ENCODE measurements around the gene PLEKHG3.

DNA sequence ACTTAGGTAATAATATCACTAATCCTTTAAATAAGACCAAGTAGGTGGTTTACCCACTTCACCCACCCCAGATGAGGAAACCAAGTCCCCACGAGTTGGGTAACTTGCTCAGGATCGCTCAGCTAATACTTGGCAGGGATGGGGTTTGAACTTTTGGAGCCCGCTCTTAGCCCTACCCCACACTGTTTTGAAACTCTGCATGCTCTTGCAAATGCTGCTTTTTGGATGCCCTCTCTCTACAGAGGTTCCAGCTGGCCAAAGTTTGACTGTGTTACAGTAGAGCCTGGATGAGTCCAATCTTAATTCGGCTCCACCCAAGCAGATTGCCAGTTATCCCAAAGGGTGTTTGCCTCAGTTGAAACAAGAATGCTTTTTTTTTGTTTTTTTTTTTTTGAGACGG lies 6.8 kb downstream of the PLEKHG3 start:
- TF ChIP-seq, protein P1, sequence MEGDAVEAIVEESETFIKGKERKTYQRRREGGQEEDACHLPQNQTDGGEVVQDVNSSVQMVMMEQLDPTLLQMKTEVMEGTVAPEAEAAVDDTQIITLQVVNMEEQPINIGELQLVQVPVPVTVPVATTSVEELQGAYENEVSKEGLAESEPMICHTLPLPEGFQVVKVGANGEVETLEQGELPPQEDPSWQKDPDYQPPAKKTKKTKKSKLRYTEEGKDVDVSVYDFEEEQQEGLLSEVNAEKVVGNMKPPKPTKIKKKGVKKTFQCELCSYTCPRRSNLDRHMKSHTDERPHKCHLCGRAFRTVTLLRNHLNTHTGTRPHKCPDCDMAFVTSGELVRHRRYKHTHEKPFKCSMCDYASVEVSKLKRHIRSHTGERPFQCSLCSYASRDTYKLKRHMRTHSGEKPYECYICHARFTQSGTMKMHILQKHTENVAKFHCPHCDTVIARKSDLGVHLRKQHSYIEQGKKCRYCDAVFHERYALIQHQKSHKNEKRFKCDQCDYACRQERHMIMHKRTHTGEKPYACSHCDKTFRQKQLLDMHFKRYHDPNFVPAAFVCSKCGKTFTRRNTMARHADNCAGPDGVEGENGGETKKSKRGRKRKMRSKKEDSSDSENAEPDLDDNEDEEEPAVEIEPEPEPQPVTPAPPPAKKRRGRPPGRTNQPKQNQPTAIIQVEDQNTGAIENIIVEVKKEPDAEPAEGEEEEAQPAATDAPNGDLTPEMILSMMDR (IDR thresholded peaks at IDR 0.05): no peak
- no peak for TF ChIP-seq POLR2A (IDR thresholded peaks at IDR 0.05)
